HG03066 (cell line): Measurements from ENCODE around the gene CDIP1.
A peak's percentile ranks its signal among the peaks of the same experiment; 100 is the strongest.
"Not testable (repeated sequence)": the region's sequence is repeated elsewhere in the genome, so short reads cannot be mapped to it uniquely, and the experiment has no call there.

Experiments
- ATAC-seq: cut with Tn5 transposase; IDR thresholded peaks from one replicate; pipeline ENCODE4 v1.9.1; 2021; ENCODE audit warnings: low read depth; ENCODE audit not compliant: unreplicated experiment

CDIP1 gene

DNA sequence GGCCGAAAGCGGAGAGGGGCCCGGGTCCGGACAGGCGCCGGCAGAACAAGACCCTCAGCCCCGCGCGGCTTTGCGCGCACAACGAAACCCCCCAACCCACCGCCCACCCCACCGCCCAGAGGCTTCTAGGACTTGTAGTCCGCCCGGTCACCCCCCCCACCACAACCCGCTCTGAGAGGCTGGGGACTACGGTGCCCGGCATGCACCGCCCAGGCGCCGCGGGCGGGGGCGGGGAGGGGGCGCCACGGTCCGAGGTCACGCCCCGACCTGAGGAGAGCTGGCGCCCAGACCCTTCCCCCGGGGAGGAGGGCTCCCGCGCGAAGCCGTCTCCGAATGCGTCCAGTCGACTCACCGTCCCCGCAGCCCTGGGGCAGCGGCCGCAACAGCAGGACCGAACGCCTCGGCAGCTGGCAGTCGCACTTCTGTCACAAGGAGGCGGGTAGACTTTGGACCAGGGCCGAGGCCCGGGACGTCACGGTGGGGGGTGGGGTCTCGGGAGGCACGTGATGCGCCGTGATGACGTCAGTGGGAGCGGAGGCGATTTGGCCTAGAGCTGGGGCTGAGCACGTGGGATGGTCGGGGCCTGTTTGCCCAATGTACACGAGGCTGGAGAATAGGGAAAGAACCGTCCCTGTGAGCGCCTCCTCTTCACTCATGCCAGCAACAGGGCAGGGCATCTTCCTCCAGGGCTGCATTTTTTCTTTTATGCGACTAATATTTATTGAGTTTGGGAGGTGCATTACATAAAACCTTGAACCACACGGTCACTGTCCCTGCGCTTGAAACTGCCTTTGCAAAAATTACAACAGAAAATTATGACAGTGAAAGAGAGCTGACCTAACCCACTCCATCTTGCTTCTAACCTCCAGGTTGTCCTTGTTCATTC, at the start of gene CDIP1:
Gene CDIP1 (minus strand): TSS at position 424 of the 886 bp plus-strand sequence. CDS start 24,643 bp downstream, outside the sequence.
- ATAC-seq = peak; percentile 76

DNA sequence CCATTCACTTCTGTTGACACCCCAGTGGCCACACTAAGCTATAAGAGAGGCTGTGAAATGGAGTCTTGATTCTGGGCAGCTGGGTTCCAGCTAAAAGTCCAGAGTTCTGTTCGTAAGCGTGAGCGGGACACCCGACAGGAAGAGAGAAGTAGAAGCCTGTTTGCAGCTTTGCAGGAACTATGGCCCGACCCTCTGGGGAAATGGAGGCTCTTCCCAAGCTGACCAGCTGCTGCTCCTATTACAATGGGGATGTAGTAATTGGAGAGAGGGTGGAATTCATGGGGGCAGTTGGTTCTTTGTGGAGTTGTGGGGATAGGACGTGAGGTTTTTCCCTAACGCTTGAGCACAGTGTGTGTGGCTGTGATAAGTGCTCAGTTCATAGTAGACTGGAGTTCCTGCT, 47.7 kb upstream of the CDIP1 start:
- no peak for ATAC-seq

DNA sequence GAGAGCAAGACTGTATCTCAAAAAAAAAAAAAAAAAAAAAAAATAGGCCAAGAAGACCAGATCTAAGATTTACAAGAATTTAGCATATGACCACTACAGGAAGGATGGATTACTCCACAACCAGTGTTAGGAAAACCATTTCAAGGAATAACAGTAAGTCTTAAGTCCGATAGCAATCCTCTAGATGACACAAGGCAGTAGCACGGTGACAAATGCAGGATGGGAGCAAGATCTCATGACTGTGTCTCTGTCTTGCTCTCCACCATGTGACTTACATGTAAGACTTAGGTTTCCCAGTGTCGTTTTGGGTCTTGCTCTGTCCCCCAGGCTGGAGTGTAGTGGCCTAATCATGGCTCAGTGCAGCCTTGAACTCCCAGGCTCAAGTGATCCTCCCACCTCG, 45.3 kb upstream of the CDIP1 start:
- no peak for ATAC-seq

DNA sequence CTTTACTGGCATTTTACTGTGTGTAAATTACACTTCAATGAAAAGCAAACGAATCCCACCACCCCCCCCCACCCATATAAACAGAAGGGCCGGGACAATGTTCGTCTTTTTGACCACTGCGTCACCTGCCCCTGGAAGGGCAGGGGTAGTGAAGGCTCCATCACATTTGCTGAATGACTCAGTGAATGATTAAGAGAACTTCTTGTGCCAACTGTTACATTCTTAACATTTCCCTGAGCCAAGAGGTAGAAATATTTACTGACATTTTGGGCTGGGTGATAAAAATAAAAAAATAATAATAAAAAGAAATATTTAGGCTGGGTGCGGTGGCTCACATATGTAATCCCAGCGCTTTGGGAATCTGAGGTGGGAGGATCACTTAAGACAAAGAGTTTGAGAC, 41.7 kb upstream of the CDIP1 start:
- ATAC-seq = no peak

DNA sequence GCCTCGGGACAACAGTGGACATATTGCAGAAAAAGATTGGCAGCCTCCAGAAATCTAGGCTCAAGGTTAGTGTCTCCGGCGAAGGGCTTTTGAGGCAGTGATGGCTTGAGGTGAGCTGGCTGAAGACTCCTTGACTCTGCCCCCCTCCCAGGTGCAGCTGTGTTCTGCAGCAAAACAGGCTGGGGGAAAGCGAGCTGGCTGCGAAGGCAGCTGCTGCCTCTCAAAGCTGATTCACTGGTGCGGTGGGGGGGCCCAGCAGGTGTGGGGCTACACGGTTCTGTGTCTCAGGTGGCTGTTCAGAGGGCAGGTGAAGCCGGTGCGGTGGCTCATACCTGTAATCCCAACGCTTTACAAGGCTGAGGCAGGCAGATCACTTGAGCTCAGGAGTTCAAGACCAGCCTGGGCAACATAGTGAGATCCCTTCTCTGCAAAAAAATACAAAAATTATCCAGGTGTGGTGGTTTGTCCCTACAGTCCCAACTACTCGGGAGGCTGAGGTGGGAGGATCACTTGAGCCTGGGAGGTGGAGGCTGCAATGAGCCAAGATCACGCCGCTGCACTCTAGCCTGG, 40.5 kb upstream of the CDIP1 start:
- ATAC-seq = no peak

DNA sequence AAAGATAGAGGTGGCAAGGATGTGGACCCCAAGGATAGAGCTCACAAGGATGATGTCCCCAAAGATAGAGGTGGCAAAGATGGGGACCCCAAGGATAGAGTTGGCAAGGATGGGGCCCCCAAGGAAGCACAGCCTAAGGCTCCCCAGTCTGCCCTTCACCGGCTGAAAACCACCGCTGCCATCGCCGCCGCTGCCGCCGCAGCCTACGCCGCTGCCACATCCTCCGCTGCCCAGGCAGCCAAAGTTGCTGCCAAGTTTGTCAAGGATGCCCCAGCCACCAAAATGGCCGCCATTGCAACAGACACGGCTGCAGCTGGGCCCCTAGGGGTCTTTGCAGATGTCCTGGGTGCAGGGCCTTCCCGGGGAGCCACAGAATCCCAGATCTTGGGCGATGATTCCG, 37.4 kb upstream of the CDIP1 start:
- ATAC-seq = no peak

DNA sequence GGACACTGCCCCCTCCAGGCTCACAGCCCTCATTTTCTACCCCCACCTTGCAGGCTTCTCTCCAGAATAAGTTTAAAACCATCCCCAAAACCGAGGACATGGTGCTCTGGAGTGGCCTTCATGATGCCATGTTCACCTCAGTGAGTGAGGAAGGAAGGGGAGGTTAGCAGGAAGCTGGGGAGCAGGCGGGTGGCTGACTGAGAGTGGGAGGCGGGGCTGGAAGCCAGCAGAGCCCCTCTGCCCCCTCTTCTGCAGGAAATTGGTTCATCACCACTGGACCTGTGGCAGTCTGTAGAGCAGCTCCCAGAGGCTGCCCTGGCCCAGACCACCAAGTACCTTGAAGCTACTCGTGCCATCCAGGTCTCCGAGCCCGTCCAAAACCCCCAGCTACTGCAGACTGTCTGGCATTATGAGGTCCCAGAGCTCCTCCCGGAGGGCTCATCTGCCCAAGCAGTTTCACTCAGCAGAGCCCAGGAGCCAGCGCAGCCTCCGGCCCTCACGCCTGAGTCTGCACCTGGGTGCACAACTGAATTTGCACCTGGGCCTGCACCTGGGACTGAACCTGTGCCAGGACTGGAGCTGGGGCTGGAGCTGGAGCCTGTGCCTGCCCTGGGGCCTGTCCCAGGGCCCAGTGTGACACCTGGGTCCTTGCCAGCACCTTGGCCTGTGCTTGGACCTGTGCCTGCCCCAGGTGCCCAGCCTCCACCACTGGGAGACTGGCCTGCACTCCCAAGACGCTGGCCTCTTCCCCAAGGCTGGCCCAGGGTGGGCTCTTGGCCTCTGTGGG, 36.5 kb upstream of the CDIP1 start:
- no peak for ATAC-seq

DNA sequence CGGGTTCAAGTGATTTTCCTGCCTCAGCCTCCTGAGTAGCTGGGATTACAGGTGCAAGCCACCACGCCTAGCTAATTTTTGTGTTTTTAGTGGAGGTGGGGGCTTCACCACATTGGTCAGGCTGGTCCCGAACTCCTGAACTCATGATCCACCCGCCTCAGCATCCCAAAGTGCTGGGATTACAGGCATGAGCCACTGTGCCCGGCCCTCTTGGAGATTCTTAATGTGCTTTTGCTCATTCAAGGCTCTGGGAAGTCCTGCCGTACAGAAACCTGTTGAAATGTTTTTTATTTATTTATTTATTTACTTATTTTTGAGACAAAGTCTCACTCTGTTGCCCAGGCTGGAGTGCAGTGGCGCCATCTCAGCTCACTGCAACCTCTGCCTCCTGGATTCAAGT, 35.4 kb upstream of the CDIP1 start:
- not testable (repeated sequence) for ATAC-seq

DNA sequence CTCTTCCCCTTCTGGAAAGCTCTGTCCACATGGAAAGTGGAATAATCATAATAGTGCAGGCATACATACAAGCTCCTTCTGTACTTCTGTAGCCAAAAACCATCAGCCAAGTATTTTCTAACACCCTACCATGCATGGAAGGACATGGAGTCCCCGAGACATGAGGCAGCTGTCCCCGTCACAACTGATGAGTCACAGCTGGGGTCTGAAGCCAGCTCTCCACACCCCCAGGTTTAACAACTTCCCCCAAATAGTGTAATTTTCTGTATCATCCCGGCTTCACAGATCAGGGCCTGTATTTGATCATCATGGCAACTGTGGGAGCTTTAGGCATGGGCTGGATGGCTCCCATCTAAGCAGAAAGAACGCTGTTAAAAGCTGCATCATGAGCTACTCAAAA, 34.1 kb upstream of the CDIP1 start:
- no peak for ATAC-seq

DNA sequence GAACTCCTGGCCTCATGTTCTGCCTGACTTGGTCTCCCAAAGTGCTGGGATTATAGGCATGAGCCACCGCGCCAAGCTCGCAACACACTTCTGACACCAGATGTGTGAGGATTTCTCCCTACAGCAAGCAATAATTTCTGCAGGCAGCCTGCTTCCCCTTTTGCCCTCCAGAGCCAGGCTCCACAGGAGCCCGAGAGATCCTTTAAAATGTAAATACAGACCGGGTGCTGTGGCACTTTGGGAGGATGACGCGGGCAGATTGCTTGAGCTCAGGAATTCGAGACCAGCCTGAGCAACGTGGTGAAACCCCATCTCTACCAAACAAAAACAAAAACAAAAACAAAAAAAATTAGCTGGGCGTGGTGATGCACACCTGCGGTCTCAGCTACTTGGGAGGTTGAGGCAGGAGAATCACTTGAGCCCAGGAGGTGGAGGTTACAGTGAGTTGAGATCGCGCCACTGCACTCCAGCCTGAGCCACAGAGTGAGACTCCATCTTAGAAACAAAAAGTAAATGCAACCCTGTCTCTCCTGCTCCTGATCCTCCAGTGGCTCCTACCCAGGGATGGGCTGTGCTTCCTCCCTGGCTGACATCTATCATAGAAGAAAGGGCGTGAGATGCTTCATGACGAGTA, 32.2 kb upstream of the CDIP1 start:
- no peak for ATAC-seq

DNA sequence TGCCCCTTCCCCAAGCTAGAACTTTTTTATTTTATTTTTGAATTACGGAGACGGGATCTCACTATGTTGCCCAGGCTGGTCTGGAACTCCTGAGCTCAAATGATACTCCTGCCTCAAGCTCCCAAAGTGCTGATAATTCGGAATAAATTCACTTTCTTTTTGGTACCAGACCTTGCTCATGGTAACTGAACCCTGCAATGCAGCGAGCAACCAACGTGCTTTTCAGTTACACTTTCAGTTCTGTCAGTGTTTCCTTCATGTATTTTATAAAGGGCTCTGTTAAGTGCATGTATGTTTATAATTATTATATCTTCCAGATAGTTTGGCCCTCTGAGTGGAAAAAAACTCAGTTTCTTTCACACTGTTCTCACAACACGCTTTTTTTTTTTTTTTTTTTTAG, 31.5 kb upstream of the CDIP1 start:
- no peak for ATAC-seq

DNA sequence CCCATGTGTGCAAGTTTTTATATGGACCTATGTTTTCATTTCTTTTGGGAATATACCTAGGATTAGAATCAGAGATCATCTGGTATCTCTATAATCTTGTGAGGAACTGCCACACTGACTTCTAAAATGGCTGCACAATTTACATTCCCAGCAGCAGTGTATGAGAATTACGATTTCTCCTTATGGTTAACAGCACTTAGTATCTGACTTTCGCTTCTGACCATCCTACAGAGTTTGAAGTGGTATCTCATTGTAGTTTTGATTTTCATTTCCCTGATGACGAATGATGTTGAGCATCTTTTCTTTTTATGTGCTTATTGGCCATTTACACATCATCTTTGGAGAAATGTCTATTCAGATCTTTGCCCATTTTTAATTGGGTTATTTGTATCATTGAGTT, 27.6 kb upstream of the CDIP1 start:
- ATAC-seq = no peak

DNA sequence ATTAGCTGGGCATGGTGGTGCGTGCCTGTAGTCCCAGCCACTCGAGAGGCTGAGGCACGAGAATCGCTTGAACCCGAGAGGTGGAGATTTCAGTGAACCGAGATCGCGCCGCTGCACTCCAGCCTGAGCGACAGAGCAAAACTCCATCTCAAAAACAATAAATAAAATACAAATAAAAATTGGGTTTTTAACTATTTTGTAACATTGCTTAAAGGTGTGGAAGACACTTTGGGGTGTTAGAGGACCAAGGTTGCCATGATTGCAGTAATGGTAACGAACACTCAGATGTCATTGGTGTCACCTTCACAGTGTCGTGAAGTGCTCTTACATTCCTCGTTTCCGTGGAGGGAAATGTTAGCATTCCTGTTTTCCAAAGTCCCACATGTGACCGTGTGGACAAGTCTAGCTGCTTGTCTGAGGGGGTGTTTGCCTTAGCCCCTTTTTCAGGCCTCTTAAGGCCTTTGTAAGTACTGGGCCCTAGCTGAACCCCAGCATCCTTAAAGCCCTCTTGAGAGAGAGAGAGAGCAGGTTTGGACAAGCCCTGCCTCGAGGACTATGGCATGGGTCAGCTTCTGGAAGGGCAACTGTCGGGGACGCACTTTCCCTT, 26.2 kb upstream of the CDIP1 start:
- ATAC-seq = no peak

DNA sequence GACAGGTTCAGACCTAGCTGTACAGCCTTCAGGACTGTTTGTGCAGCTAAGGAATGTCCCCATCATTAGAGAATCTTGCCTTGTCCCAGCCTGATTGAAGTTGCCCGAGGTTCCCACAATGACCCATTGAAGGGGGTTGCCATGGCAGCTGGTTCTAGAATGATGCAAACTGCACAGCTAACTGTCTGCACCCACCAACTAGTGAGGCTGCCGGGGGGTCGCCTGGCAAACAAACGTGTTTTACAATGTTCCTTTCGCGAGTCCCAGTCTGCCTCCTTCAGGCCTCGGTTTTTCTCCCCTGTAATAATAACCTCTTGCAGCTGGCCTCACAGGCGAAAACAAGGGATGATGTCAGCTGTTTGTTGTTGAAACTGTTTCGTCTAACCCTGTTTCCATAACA, 23.0 kb upstream of the CDIP1 start:
- no peak for ATAC-seq

DNA sequence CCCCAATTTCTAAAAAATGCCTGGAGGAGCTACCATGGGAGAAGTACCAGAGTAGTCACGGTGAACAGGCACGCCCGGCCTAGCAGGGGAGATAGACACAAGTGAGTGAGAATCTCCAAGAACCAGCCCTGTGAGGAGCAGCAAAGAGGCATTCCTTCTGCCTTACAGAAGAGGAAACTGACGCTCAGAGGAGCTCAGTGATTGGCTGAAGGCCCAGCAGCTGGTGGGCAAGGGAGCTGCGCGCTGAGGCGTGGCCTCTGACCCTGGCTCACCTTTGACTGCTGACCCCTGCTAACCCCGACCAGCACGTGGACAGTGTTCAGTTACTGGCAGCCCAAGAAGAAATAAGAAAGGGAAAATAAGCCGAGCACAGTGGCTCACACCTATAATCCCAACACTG, 19.4 kb upstream of the CDIP1 start:
- no peak for ATAC-seq

DNA sequence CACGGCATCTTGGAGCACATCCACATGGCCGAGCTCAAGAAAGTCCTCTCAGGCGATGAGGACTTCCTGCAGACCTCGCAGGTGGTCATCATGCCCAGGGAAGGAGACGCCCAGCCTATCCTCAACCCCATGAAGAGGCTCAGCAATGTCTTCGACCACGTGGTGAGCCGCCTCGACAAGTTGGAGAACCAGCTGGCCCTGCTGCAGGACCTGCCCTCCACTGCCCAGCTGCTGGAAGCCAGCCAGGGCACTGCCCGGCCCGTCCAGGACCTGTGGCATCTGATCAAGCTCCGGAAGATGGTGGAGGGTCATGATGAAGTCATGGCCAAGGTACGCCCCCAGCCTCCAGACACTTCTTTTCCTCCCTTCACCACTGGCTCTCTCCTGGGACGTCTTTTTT, 18.0 kb upstream of the CDIP1 start:
- ATAC-seq = no peak

DNA sequence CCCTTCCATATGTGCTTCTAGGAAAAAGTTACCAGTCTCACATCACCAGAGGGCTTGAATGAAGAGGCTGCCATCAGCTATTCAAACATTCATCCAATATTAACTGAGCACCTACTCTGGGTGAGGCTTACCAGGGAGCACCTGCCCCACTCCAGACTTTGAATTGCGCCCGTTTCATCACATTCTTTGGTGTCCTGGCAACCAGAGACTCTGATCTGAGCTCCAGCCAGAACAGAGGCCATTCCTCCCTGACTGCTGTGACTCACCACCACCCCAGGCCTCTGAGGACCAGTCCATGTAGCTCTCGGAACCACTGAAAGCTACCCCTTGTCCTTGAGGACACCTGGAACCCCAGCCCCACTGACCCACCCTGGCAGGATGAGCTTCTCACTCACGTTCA, 17.5 kb upstream of the CDIP1 start, which contains the start of gene C16orf96:
Gene C16orf96 (plus strand): TSS at position 229 of the 400 bp plus-strand sequence. CDS start 150 bp downstream, at position 379.
- no peak for ATAC-seq

DNA sequence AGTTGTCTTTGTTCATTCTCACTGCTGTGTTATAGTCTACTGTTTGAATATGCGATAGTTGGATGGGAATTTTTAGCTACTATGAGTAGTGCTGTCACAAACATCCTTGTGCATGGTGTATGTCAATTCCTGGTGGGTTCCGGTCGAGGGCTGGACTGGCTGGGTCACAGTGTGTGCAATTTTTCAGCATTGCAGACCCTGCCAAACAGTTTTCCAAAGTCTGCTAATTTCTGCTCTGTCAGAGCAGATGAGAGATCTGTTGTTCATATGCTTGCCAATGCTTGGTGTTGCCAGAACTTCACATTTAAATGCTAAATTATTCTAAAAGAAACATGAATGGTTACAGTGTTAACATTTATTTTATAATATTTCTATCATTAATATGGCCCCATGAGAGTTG, 14.0 kb upstream of the CDIP1 start:
- no peak for ATAC-seq

DNA sequence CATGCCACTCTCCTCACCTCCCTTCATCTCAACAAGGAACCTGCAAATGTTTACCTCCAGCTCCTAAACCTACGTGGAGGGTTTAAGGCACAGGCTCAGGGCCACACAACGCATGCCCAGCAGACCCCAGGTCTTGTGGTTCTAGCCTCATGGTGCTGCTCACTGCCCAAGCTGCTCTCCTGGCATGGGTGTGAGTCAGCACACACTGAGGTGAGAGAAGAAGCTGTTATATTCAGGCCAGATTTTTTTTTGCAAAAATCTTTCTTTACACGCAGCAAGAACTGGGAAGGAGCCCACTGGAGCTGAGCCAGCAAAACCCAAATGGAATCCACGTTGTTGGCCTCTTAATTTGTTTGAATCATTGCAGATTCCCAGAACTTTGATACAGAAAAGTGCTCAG, 12.0 kb upstream of the CDIP1 start:
- ATAC-seq = no peak

DNA sequence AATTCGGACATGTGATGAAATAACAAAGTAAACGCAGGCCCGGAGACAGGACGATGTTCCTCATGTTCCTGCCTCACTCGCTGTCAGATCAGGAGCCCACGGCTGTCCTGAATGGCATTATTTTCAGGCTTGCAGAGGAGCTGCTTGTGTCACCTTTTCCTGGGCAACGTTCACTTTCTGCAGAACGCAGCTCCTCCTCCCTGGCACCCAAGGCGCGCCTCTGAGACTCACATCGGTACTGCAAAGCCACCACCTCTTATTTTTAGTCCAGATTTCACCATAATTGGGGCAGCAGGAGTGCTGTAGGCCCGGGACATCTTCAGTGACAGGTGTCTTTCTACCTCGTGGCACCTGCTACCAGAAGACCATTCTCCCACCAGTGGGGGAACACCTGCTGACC, 9.6 kb upstream of the CDIP1 start:
- no peak for ATAC-seq
